Panc1 (cell line): Measurements from ENCODE around the gene UMAD1.

ENCODE experiments used
- POLR2AphosphoS5 ChIP-seq: IDR thresholded peaks from 2 replicates; pipeline ENCODE4 v1.6.1; 2012; ENCODE audit warnings: mild to moderate bottlenecking, low read depth, low read length, moderate library complexity
- SIN3A ChIP-seq: IDR thresholded peaks from 2 replicates; pipeline ENCODE4 v1.6.1; 2012; ENCODE audit warnings: low read depth, mild to moderate bottlenecking, low read length, moderate library complexity, borderline replicate concordance; ENCODE audit not compliant: insufficient read depth
- TCF7L2 ChIP-seq: IDR thresholded peaks from 2 replicates; pipeline ENCODE4 v1.6.1; 2011; ENCODE audit warnings: mild to moderate bottlenecking, low read depth, low read length, inconsistent platforms
- TF ChIP-seq, protein P1 (sequence below): fragments of 450-650 bp; IDR thresholded peaks from 2 replicates; pipeline ENCODE4 v1.5.1; 2017; ENCODE audit warnings: mild to moderate bottlenecking

DNA sequence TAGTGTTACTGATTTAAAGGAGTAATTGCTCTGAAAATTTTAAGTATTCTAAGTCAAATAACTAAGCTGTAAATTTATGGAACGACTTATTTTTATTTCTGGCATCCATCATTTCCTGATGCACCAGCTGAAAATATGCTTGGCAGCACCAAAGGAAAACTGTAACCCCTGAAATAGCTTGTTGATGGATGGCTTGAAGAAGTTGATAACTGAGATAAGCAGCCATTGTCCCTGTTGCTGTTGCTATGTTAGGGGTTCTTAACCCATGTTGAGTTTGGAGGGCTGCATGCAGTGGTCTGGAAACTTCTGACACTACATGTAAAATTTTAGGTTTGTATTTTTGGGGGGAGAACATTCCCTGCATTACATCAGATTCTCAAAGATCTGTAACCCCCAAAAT, 47.2 kb downstream of the UMAD1 start:
- TF ChIP-seq, protein P1, sequence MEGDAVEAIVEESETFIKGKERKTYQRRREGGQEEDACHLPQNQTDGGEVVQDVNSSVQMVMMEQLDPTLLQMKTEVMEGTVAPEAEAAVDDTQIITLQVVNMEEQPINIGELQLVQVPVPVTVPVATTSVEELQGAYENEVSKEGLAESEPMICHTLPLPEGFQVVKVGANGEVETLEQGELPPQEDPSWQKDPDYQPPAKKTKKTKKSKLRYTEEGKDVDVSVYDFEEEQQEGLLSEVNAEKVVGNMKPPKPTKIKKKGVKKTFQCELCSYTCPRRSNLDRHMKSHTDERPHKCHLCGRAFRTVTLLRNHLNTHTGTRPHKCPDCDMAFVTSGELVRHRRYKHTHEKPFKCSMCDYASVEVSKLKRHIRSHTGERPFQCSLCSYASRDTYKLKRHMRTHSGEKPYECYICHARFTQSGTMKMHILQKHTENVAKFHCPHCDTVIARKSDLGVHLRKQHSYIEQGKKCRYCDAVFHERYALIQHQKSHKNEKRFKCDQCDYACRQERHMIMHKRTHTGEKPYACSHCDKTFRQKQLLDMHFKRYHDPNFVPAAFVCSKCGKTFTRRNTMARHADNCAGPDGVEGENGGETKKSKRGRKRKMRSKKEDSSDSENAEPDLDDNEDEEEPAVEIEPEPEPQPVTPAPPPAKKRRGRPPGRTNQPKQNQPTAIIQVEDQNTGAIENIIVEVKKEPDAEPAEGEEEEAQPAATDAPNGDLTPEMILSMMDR: no peak
- TF ChIP-seq POLR2AphosphoS5 (no peak), SIN3A (no peak), TCF7L2 (no peak)
